ENCODE data around the gene ASTN1. TPM values are rescaled to one million over a fixed set of nuclear protein-coding genes. Genes with fewer than 3 reads are reported as not detected.

ASTN1 gene
- total RNA-seq, 3 donors from 2014 or later, result 0.10 to 2.2 (median 0.14) TPM

- Histone ChIP-seq H3K36me3 (ENCODE audit: low read depth) (no peaks in the 10 kb centered on the region), H3K4me3 (no peak overlapping the region), H3K4me1 (ENCODE audit: low read depth) (no peaks in the 10 kb centered on the region), H3K9me3 (no peaks in the 10 kb centered on the region)
- intact Hi-C loops (cut with DNase I, micrococcal nuclease), result no loop called here
- TF ChIP-seq CTCF (IDR thresholded peaks at IDR 0.05), result no peak
- DNase-seq (no peak), ATAC-seq (no peak)
These were observed 128.9 kb downstream of the ASTN1 start for GRCh38 chr1:177035586-177035985.

GRCh38 chr1:177033628-177034027 is 130.9 kb downstream of the ASTN1 start:
- no peaks in the 10 kb centered on the region for H3K36me3 ChIP-seq (ENCODE audit: low read depth)
- no peaks in the 10 kb centered on the region for H3K4me1 ChIP-seq (ENCODE audit: low read depth)
- intact Hi-C loops (cut with DNase I, micrococcal nuclease), result no loop called here
- no peaks in the 10 kb centered on the region for H3K9me3 ChIP-seq
- no peak for ATAC-seq
- DNase-seq, result no peak
- no peak overlapping the region for H3K4me3 ChIP-seq
- TF ChIP-seq CTCF (IDR thresholded peaks at IDR 0.05), result no peak

GRCh38 chr1:177032434-177032833 is 132.1 kb downstream of the ASTN1 start:
- Histone ChIP-seq H3K4me1 (ENCODE audit: low read depth) (no peaks in the 10 kb centered on the region), H3K4me3 (no peak overlapping the region), H3K36me3 (ENCODE audit: low read depth) (no peaks in the 10 kb centered on the region), H3K9me3 (no peaks in the 10 kb centered on the region)
- intact Hi-C loops (cut with DNase I, micrococcal nuclease), result no loop called here
- ATAC-seq, result no peak
- no peak for DNase-seq
- no peak for TF ChIP-seq CTCF (IDR thresholded peaks at IDR 0.05)

- TF ChIP-seq CTCF (IDR thresholded peaks at IDR 0.05), result no peak
- H3K36me3 ChIP-seq (ENCODE audit: low read depth), result no peaks in the 10 kb centered on the region
- ATAC-seq, result no peak
- no peaks in the 10 kb centered on the region for H3K9me3 ChIP-seq
- H3K4me3 ChIP-seq, result no peak overlapping the region
- no peaks in the 10 kb centered on the region for H3K4me1 ChIP-seq (ENCODE audit: low read depth)
- no peak for DNase-seq
- intact Hi-C loops (cut with DNase I, micrococcal nuclease), result no loop called here
These were observed 139.9 kb downstream of the ASTN1 start for GRCh38 chr1:177024623-177025022.

GRCh38 chr1:177023726-177024125 is 140.8 kb downstream of the ASTN1 start:
- no peak for ATAC-seq
- DNase-seq, result no peak

More at GRCh38 chr1:177023726-177024125, 140.8 kb downstream of the ASTN1 start:
- TF ChIP-seq CTCF (IDR thresholded peaks at IDR 0.05), result no peak
- no peaks in the 10 kb centered on the region for H3K36me3 ChIP-seq (ENCODE audit: low read depth)
- no peak overlapping the region for H3K4me3 ChIP-seq
- no peaks in the 10 kb centered on the region for H3K9me3 ChIP-seq
- intact Hi-C loops (cut with DNase I, micrococcal nuclease), result no loop called here
- H3K4me1 ChIP-seq (ENCODE audit: low read depth), result no peaks in the 10 kb centered on the region

All from mucosa of descending colon (tissue), 3 donors.